ENCODE results near the gene ELSPBP1.

ELSPBP1 gene

DNA sequence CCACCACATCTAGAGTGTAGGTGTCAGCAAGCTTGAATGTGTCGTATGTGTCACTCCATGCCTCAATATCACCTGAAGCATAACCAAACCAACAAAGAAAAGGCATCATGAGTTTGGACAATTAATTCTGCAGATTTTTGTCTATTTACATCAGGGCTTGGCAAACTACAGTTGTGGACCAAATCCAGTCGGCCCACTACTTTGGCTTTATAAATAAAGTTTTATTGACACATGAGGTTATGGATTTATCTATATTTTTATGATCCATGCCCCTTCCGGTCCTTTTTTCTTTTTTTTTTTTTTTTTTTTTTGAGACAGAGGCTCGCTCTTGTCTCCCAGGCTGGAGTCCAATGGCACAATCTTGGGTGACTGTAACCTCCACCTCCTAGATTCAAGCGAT, 58.6 kb downstream of the ELSPBP1 start:
- TF ChIP-seq EZH2phosphoT487 (IDR thresholded peaks at IDR 0.05; ENCODE audit: low read depth), result no peak
- TF ChIP-seq, protein P1, sequence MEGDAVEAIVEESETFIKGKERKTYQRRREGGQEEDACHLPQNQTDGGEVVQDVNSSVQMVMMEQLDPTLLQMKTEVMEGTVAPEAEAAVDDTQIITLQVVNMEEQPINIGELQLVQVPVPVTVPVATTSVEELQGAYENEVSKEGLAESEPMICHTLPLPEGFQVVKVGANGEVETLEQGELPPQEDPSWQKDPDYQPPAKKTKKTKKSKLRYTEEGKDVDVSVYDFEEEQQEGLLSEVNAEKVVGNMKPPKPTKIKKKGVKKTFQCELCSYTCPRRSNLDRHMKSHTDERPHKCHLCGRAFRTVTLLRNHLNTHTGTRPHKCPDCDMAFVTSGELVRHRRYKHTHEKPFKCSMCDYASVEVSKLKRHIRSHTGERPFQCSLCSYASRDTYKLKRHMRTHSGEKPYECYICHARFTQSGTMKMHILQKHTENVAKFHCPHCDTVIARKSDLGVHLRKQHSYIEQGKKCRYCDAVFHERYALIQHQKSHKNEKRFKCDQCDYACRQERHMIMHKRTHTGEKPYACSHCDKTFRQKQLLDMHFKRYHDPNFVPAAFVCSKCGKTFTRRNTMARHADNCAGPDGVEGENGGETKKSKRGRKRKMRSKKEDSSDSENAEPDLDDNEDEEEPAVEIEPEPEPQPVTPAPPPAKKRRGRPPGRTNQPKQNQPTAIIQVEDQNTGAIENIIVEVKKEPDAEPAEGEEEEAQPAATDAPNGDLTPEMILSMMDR (IDR thresholded peaks at IDR 0.05; ENCODE audit: low read depth, low read length), result no peak
- no peaks in the 10 kb centered on the region for H3K79me2 ChIP-seq (ENCODE audit: low read length)
- H3K36me3 ChIP-seq (replicated peaks; ENCODE audit: low read depth, low read length), result no peaks in the 10 kb centered on the region
- no peak overlapping the region for H3K27ac ChIP-seq (ENCODE audit: low read length)
- H4K20me1 ChIP-seq (ENCODE audit: insufficient read depth, low read length), result no peaks in the 10 kb centered on the region
- H3K27me3 ChIP-seq (ENCODE audit: low read depth, low read length), result no peaks in the 10 kb centered on the region; the same call in 1 of the 2 replicates
- H2AFZ ChIP-seq (ENCODE audit: low read depth, low read length), result no peak overlapping the region
- H3K9ac ChIP-seq (ENCODE audit: low read length), result no peak overlapping the region
- H3K9me3 ChIP-seq (ENCODE audit: insufficient read depth, low read length), result no peaks in the 10 kb centered on the region; the same call in 1 of the 2 replicates
- no peak overlapping the region for H3K4me2 ChIP-seq (ENCODE audit: low read length)
- H3K4me3 ChIP-seq (ENCODE audit: low read length), result no peak overlapping the region
- no peaks in the 10 kb centered on the region for H3K4me1 ChIP-seq (ENCODE audit: low read length)

DNA sequence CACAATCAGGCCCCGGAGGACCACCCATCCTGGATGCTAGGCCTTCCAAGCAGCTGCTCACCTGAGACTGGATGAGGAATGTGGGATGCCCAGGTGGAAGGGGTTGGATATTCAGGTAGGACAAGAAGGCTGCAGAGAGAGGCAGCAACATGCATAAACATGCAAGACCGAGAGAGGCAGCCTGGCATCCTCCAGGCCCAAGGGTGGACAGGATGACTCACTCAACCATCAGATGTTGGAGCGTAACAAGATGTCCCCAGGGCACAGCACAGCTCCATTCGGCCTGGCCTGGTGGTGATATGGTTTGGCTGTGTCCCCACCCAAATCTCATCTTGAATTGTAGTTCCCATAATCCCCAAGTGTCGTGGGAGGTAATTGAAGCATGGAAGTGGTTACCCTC, 59.4 kb downstream of the ELSPBP1 start:
- H2AFZ ChIP-seq (ENCODE audit: low read depth, low read length), result no peak overlapping the region
- no peak for TF ChIP-seq EZH2phosphoT487 (IDR thresholded peaks at IDR 0.05; ENCODE audit: low read depth)
- TF ChIP-seq, protein P1 (IDR thresholded peaks at IDR 0.05; ENCODE audit: low read depth, low read length), result no peak
- H3K36me3 ChIP-seq (replicated peaks; ENCODE audit: low read depth, low read length), result no peaks in the 10 kb centered on the region
- H3K79me2 ChIP-seq (ENCODE audit: low read length), result no peaks in the 10 kb centered on the region
- H3K4me3 ChIP-seq (ENCODE audit: low read length), result no peak overlapping the region
- no peaks in the 10 kb centered on the region; the same call in 1 of the 2 replicates for H3K27me3 ChIP-seq (ENCODE audit: low read depth, low read length)
- no peak overlapping the region for H3K9ac ChIP-seq (ENCODE audit: low read length)
- no peak overlapping the region for H3K4me2 ChIP-seq (ENCODE audit: low read length)
- H3K9me3 ChIP-seq (ENCODE audit: insufficient read depth, low read length), result no peaks in the 10 kb centered on the region; the same call in 1 of the 2 replicates
- H4K20me1 ChIP-seq (ENCODE audit: insufficient read depth, low read length), result no peaks in the 10 kb centered on the region
- H3K4me1 ChIP-seq (ENCODE audit: low read length), result no peaks in the 10 kb centered on the region
- no peak overlapping the region for H3K27ac ChIP-seq (ENCODE audit: low read length)

DNA sequence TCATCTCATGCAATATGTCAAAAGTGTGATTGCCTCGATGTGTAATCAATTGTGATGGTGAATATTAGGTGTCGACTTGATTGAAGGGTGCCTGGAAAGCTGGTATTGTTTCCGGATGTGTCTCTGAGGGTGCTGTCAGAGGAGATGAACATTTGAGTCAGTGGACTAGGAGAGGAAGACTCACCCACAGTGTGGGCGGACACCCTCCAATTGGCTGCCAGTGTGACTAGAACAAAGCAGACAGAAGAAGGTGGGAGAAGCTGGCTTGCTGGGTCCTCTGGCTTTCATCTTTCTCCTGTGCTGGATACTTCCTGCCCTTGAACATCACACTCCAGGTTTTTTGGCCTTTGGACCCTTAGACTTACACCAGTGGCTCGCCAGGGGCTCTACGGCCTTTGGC, 64.9 kb downstream of the ELSPBP1 start:
- no peak for TF ChIP-seq EZH2phosphoT487 (IDR thresholded peaks at IDR 0.05; ENCODE audit: low read depth)
- TF ChIP-seq, protein P1 (IDR thresholded peaks at IDR 0.05; ENCODE audit: low read depth, low read length), result no peak
- Histone ChIP-seq H3K27ac (ENCODE audit: low read length) (no peak overlapping the region), H2AFZ (ENCODE audit: low read depth, low read length) (no peak overlapping the region), H3K9ac (ENCODE audit: low read length) (no peak overlapping the region), H3K4me2 (ENCODE audit: low read length) (no peak overlapping the region), H4K20me1 (ENCODE audit: insufficient read depth, low read length) (no peaks in the 10 kb centered on the region), H3K79me2 (ENCODE audit: low read length) (no peaks in the 10 kb centered on the region), H3K27me3 (ENCODE audit: low read depth, low read length) (no peaks in the 10 kb centered on the region), H3K4me3 (ENCODE audit: low read length) (no peak overlapping the region), H3K36me3 (replicated peaks; ENCODE audit: low read depth, low read length) (no peaks in the 10 kb centered on the region), H3K9me3 (ENCODE audit: insufficient read depth, low read length) (no peaks in the 10 kb centered on the region), H3K4me1 (ENCODE audit: low read length) (no peaks in the 10 kb centered on the region)

DNA sequence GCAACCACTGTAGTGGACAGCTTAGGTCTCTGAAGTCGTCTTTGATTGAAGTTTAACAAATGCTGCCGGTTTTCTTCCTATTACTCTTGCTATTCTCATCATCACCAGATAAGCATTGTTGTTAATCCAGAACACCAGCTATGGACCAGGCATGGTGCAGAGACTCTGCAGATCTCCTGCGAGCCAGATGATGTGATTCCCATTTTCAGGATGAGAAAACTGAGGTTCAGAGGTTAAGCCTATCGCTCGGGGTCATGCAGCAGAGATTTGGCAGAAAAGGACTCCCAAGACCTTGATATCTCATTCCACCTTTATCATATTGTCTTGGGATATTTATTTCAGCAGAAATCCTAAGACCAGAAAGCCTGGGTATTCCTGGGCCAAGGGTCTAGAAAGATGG, 65.9 kb downstream of the ELSPBP1 start:
- Histone ChIP-seq H3K27me3 (ENCODE audit: low read depth, low read length) (no peaks in the 10 kb centered on the region), H2AFZ (ENCODE audit: low read depth, low read length) (no peak overlapping the region), H3K27ac (ENCODE audit: low read length) (no peak overlapping the region), H3K9me3 (ENCODE audit: insufficient read depth, low read length) (no peaks in the 10 kb centered on the region), H3K4me3 (ENCODE audit: low read length) (no peak overlapping the region), H3K4me2 (ENCODE audit: low read length) (no peak overlapping the region), H3K36me3 (replicated peaks; ENCODE audit: low read depth, low read length) (no peaks in the 10 kb centered on the region), H3K9ac (ENCODE audit: low read length) (no peak overlapping the region), H3K79me2 (ENCODE audit: low read length) (no peaks in the 10 kb centered on the region), H4K20me1 (ENCODE audit: insufficient read depth, low read length) (no peaks in the 10 kb centered on the region), H3K4me1 (ENCODE audit: low read length) (no peaks in the 10 kb centered on the region)
- no peak for TF ChIP-seq EZH2phosphoT487 (IDR thresholded peaks at IDR 0.05; ENCODE audit: low read depth)
- TF ChIP-seq, protein P1 (IDR thresholded peaks at IDR 0.05; ENCODE audit: low read depth, low read length), result no peak

All from OCI-LY3 (cell line).